ENCODE results near the gene TMEM119.

TMEM119 gene

GRCh38 chr12:108616359-108616758, 18.5 kb upstream of the TMEM119 start:
- DNase-seq (ENCODE audit: extremely low spot score): no peak
- ChIA-PET CTCF (interaction anchor here (1.0 to 18.2 kb wide), 8 partner anchors 18 to 478 kb away, joined by 3 to 543 read pairs (median 18); partner anchors contain the start of genes ISCU, SART3 and SELPLG), POLR2A (interaction anchor here (2.1 to 3.8 kb wide), 2 partner anchors 44 to 48 kb away, joined by 12 to 16 read pairs; no protein-coding TSS in a partner anchor)
- no peak for TF ChIP-seq CTCF (IDR thresholded peaks at IDR 0.05; ENCODE audit: control extremely low read depth, extremely low read depth, low read depth, missing control alignments)

GRCh38 chr12:108615918-108616317, 18.0 kb upstream of the TMEM119 start:
- CTCF ChIA-PET: interaction anchor here (1.0 to 18.2 kb wide), 5 partner anchors 18 to 242 kb away, joined by 3 to 543 read pairs (median 4); partner anchors contain the start of genes ISCU, SART3 and SELPLG
- POLR2A ChIA-PET: interaction anchor here (3.8 kb wide), 1 partner anchor 44 kb away, joined by 16 read pairs; no protein-coding TSS in a partner anchor
- DNase-seq (ENCODE audit: extremely low spot score): no peak
- no peak for TF ChIP-seq CTCF (IDR thresholded peaks at IDR 0.05; ENCODE audit: control extremely low read depth, extremely low read depth, low read depth, missing control alignments)

- ChIA-PET CTCF (interaction anchor here (1.7 to 18.2 kb wide), 3 partner anchors 19 to 189 kb away, joined by 4 to 543 read pairs (median 235); partner anchors contain the start of genes ISCU, SART3 and SELPLG), POLR2A (no interaction called here)
- DNase-seq (ENCODE audit: extremely low spot score): no peak
- TF ChIP-seq CTCF (IDR thresholded peaks at IDR 0.05; ENCODE audit: control extremely low read depth, extremely low read depth, low read depth, missing control alignments): no peak
Observed at GRCh38 chr12:108614639-108615038, 16.8 kb upstream of the TMEM119 start.

- DNase-seq (ENCODE audit: extremely low spot score): no peak
- ChIA-PET CTCF (interaction anchor here (0.7 to 18.2 kb wide), 4 partner anchors 8 to 47 kb away, joined by 3 to 543 read pairs (median 119); partner anchors contain the start of genes ISCU, SART3 and SELPLG), POLR2A (no interaction called here)
- TF ChIP-seq CTCF (IDR thresholded peaks at IDR 0.05; ENCODE audit: control extremely low read depth, extremely low read depth, low read depth, missing control alignments): no peak
Observed at GRCh38 chr12:108614041-108614440, 16.2 kb upstream of the TMEM119 start.

- DNase-seq (ENCODE audit: extremely low spot score): peak; percentile 46
- POLR2A ChIA-PET: no interaction called here
- no peak for TF ChIP-seq CTCF (IDR thresholded peaks at IDR 0.05; ENCODE audit: control extremely low read depth, extremely low read depth, low read depth, missing control alignments)
- CTCF ChIA-PET: interaction anchor here (0.7 to 18.2 kb wide), 5 partner anchors 9 to 46 kb away, joined by 3 to 543 read pairs (median 3); partner anchors contain the start of genes ISCU, SART3 and SELPLG
Observed at GRCh38 chr12:108613548-108613947, 15.7 kb upstream of the TMEM119 start.

GRCh38 chr12:108612788-108613282, 15.0 kb upstream of the TMEM119 start:
- no peak for TF ChIP-seq CTCF (IDR thresholded peaks at IDR 0.05; ENCODE audit: control extremely low read depth, extremely low read depth, low read depth, missing control alignments)
- POLR2A ChIA-PET: no interaction called here
- no peak for DNase-seq (ENCODE audit: extremely low spot score)
- CTCF ChIA-PET: interaction anchor here (0.9 to 18.2 kb wide), 7 partner anchors 9 to 46 kb away, joined by 3 to 543 read pairs (median 3); partner anchors contain the start of genes ISCU, SART3 and SELPLG
